ENCODE measurements around the gene CFAP43. TPM values are rescaled to one million over a fixed set of nuclear protein-coding genes. Genes with fewer than 3 reads are reported as not detected.

Gene CFAP43
- total and polyA plus RNA-seq, 10 of the 15 experiments (the other 5 are each of a cell fraction or from before 2014, with no cell fraction given), result 0.06 to 0.14 (median 0.10) TPM; not detected in 5

DNA sequence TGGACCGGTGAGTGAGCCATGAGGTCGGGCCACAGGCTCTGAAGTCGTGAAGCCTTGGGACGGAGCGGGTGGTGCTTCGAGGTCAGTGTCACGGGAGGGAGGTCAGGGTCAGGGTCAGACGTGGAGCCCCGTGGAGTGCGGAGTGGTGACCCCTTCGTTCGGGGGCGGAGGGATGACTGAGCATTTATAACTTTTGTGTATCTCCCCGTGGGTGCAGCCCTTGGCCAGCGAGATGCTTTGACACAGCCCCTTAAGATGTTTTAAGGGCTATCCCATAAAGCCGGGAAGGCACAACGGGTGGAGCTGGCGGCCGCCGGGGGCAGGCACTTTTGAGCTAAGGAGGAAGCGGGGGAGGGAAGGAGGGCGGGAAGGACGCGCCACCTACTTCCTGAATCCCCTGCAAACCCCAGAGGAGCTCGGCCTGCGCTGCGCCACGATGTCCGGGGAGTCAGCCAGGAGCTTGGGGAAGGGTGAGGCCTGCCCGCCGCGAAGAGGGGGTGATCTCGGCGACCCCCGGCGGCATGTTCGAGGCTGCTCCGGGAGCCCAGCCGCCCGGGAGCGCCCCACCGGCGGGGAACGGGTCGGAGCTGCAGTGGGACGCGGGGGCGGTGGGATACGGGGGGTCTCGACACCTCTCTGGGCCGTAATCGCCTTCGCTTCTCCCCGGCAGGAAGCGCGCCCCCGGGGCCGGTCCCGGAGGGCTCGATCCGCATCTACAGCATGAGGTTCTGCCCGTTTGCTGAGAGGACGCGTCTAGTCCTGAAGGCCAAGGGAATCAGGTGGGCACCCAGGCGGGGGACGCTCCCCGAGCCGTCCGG, 22.5 kb upstream of the CFAP43 start, which contains the start of gene GSTO1 (continued):
- TF ChIP-seq, protein P1, sequence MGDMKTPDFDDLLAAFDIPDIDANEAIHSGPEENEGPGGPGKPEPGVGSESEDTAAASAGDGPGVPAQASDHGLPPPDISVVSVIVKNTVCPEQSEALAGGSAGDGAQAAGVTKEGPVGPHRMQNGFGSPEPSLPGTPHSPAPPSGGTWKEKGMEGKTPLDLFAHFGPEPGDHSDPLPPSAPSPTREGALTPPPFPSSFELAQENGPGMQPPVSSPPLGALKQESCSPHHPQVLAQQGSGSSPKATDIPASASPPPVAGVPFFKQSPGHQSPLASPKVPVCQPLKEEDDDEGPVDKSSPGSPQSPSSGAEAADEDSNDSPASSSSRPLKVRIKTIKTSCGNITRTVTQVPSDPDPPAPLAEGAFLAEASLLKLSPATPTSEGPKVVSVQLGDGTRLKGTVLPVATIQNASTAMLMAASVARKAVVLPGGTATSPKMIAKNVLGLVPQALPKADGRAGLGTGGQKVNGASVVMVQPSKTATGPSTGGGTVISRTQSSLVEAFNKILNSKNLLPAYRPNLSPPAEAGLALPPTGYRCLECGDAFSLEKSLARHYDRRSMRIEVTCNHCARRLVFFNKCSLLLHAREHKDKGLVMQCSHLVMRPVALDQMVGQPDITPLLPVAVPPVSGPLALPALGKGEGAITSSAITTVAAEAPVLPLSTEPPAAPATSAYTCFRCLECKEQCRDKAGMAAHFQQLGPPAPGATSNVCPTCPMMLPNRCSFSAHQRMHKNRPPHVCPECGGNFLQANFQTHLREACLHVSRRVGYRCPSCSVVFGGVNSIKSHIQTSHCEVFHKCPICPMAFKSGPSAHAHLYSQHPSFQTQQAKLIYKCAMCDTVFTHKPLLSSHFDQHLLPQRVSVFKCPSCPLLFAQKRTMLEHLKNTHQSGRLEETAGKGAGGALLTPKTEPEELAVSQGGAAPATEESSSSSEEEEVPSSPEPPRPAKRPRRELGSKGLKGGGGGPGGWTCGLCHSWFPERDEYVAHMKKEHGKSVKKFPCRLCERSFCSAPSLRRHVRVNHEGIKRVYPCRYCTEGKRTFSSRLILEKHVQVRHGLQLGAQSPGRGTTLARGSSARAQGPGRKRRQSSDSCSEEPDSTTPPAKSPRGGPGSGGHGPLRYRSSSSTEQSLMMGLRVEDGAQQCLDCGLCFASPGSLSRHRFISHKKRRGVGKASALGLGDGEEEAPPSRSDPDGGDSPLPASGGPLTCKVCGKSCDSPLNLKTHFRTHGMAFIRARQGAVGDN (IDR thresholded peaks at IDR 0.05), result peak; percentile 76
- TF ChIP-seq RB1 (IDR thresholded peaks at IDR 0.05; ENCODE audit: borderline replicate concordance), result peak; percentile 82; the same call in 1 of the 2 replicates
- no peak for TF ChIP-seq MLLT1 (IDR thresholded peaks at IDR 0.05)
- no peak for TF ChIP-seq MEF2A (IDR thresholded peaks at IDR 0.05; ENCODE audit: insufficient read depth, low read depth, low read length)
- peak; percentile 64 for TF ChIP-seq CREB1 (IDR thresholded peaks at IDR 0.05; ENCODE audit: low read depth)
- TF ChIP-seq FOXM1 (IDR thresholded peaks at IDR 0.05; ENCODE audit: low read depth, low read length), result no peak
- no peak; the same call in 1 of the 2 replicates for TF ChIP-seq NBN (IDR thresholded peaks at IDR 0.05)
- TF ChIP-seq RBBP5 (conservative IDR thresholded peaks at IDR 0.05), result no peak
- no peak for TF ChIP-seq HDGF (IDR thresholded peaks at IDR 0.05)
- peak; percentile 31; the same call in 1 of the 2 replicates for TF ChIP-seq ZNF24 (IDR thresholded peaks at IDR 0.05)
- no peak for TF ChIP-seq SRF (IDR thresholded peaks at IDR 0.05; ENCODE audit: low read depth in 2 of 2, low read length in 2 of 2)
- TF ChIP-seq TCF12 (IDR thresholded peaks at IDR 0.05; ENCODE audit: low read depth, low read length), result 0 out of 2 replicates have a peak, but pooled peaks have one; percentile 35
- no peak for TF ChIP-seq FOXK2 (IDR thresholded peaks at IDR 0.05)
- no peak; the same call in 1 of the 2 replicates for TF ChIP-seq HCFC1 (IDR thresholded peaks at IDR 0.05; ENCODE audit: low read length)
- TF ChIP-seq ESRRA (IDR thresholded peaks at IDR 0.05; ENCODE audit: low read length), result no peak
- TF ChIP-seq, protein P2, sequence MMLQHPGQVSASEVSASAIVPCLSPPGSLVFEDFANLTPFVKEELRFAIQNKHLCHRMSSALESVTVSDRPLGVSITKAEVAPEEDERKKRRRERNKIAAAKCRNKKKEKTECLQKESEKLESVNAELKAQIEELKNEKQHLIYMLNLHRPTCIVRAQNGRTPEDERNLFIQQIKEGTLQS (IDR thresholded peaks at IDR 0.05; ENCODE audit: borderline replicate concordance, extremely low read depth, low read depth, low read length), result no peak
- TF ChIP-seq ZNF217 (IDR thresholded peaks at IDR 0.05), result no peak
- TF ChIP-seq, protein P3, sequence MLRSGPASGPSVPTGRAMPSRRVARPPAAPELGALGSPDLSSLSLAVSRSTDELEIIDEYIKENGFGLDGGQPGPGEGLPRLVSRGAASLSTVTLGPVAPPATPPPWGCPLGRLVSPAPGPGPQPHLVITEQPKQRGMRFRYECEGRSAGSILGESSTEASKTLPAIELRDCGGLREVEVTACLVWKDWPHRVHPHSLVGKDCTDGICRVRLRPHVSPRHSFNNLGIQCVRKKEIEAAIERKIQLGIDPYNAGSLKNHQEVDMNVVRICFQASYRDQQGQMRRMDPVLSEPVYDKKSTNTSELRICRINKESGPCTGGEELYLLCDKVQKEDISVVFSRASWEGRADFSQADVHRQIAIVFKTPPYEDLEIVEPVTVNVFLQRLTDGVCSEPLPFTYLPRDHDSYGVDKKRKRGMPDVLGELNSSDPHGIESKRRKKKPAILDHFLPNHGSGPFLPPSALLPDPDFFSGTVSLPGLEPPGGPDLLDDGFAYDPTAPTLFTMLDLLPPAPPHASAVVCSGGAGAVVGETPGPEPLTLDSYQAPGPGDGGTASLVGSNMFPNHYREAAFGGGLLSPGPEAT (IDR thresholded peaks at IDR 0.05; ENCODE audit: low read depth), result no peak; the same call in 1 of the 2 replicates
- TF ChIP-seq EP300 (IDR thresholded peaks at IDR 0.05; ENCODE audit: borderline replicate concordance in 1 of 2, control insufficient read depth in 1 of 2, low read depth in 2 of 2, low read length in 2 of 2), result no peak
- peak; percentile 53; the same call in 1 of the 2 replicates for TF ChIP-seq NR2C1 (IDR thresholded peaks at IDR 0.05)
- no peak for TF ChIP-seq MYC (IDR thresholded peaks at IDR 0.05; ENCODE audit: insufficient read depth, insufficient read length, insufficient replicate concordance, low read length, severe bottlenecking)
- no peak for TF ChIP-seq NRF1 (conservative IDR thresholded peaks at IDR 0.05; ENCODE audit: low read depth, low read length)
- no peak for TF ChIP-seq HDAC6 (IDR thresholded peaks at IDR 0.05; ENCODE audit: unreplicated experiment)
- no peak for TF ChIP-seq SMARCA5 (IDR thresholded peaks at IDR 0.05)

Data from GM12878 (cell line).